Heart left ventricle (tissue), 13 donors: ENCODE measurements around the gene PNLIPRP3.

Experiments
- CTCF ChIP-seq, 12 donors: fragments of 200-600 bp; sonication (generic) in 4 of 12; IDR thresholded peaks; one replicate each; pipeline versions ENCODE4 v1.5.0 to v1.8.0; 2018 to 2022; ENCODE audit warnings: antibody characterized with exemption in 12 of 12, mild to moderate bottlenecking in 5 of 12
- POLR2A ChIP-seq, 2 donors: fragments of 450-650 bp; IDR thresholded peaks; one replicate each; pipeline ENCODE4 v1.6.1; 2017; ENCODE audit warnings: antibody characterized with exemption in 2 of 2, mild to moderate bottlenecking in 2 of 2, moderate library complexity in 2 of 2
- donor health status: ischemic (EF 13 %, LVEDD 7.1; RV severe dilation, severe dysfunction).
- donor health status: DM: no; HTN: yes; CAD: no.
- donor health status: DM: no; HTN: no; CAD: no.
- donor health status: ischemic (EF 25% LVEDD 6.9; RV normal size, moderate dysfunction).
- donor health status: ischemic (EF 25% LVEDD 5.7; RV mildly dilated, moderate dysfunction).
- donor health status: ischemic (EF 35%, LVEDD 5.7; RV mildly dilated, moderate dysfunction).
- donor health status: nonischemic (EF 11% LVEDD 7.7; RV severe dilation, severe dysfunction).
- donor health status: DM: yes; HTN: yes; CAD: no.
- donor health status: PGD.
- donor health status: ischemic (EF 29% LVEDD 5.4; RV normal size, mild dysfunction).
- donor health status: nonischemic (EF 23%, LVEDD 6.1; RV moderate dilation, normal function).

- TF ChIP-seq CTCF (IDR thresholded peaks at IDR 0.05) (peak; percentile 36 to 79 (median 70)), POLR2A (IDR thresholded peaks at IDR 0.05) (no peak)
These were observed 17.0 kb downstream of the PNLIPRP3 start for GRCh38 chr10:116444527-116445142.
